ENCODE measurements around the gene KNCN. TPM values are rescaled to one million over a fixed set of nuclear protein-coding genes. Genes with fewer than 3 reads are reported as not detected.

Gene KNCN
- total RNA-seq, 2 donors from 2014 or later, result not detected

DNA sequence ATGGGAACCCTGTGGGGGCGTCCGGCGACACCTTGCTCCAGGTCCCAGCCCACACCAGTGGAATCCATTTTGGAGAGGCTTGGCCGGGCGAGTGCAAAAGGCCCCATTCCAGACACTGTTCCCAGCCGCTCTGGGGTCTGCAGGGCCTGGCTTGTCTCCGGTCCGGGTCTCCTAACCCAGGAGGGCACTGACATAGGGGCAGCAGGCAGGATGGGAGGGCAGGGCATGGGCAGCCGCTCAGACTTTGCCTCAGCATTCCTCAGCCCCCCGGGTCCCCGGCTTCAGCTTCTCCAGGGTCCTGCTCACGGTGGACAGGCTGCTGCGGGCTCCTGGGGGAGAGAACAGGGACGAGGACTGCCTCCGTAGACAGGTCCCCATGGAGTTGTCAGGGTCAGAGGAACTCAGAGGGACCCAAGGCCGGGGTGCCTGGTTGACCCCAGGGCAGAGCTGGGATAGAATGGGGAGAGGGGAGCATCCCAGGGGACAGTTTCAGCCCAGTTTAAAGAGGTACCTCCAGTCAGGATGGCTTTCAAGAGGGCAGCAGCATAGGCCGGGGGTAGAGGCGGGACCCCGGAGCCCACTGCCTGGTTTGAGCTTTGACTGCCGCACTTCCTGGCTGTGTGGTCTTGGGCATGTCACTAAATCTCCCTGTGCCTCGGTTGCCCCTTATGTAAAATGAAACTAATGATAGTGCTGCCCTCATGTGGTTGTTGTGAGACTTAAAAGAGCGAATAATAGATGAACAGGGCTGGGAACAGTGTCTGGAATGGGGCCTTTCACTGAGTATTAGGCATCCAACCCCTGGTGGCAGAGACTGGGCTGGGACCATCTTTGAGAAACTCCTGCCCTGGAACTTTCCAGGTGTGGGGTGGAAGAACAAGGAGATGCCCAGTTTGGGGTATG is 3.7 kb downstream of the KNCN start:
- peaks cover 2% of the 10 kb centered on the region for H3K4me1 ChIP-seq (ENCODE audit: control insufficient read depth, insufficient read depth, low read length)
- no peaks in the 10 kb centered on the region for H3K9me3 ChIP-seq (ENCODE audit: control insufficient read depth, low read length)
- peaks cover 47% of the 10 kb centered on the region for H3K27me3 ChIP-seq (ENCODE audit: control insufficient read depth, insufficient read depth, low read length, poor library complexity, severe bottlenecking)
- H3K4me3 ChIP-seq (ENCODE audit: low read length), result no peak overlapping the region
- no peaks in the 10 kb centered on the region for H3K36me3 Mint-ChIP-seq (ENCODE audit: low read depth)
- no peaks in the 10 kb centered on the region for H3K36me3 ChIP-seq (ENCODE audit: control insufficient read depth, insufficient read depth, low read length)
- H3K27ac Mint-ChIP-seq, result no peak overlapping the region
- no peak overlapping the region for H3K4me3 Mint-ChIP-seq
- TF ChIP-seq, protein P1, sequence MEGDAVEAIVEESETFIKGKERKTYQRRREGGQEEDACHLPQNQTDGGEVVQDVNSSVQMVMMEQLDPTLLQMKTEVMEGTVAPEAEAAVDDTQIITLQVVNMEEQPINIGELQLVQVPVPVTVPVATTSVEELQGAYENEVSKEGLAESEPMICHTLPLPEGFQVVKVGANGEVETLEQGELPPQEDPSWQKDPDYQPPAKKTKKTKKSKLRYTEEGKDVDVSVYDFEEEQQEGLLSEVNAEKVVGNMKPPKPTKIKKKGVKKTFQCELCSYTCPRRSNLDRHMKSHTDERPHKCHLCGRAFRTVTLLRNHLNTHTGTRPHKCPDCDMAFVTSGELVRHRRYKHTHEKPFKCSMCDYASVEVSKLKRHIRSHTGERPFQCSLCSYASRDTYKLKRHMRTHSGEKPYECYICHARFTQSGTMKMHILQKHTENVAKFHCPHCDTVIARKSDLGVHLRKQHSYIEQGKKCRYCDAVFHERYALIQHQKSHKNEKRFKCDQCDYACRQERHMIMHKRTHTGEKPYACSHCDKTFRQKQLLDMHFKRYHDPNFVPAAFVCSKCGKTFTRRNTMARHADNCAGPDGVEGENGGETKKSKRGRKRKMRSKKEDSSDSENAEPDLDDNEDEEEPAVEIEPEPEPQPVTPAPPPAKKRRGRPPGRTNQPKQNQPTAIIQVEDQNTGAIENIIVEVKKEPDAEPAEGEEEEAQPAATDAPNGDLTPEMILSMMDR (conservative IDR thresholded peaks at IDR 0.05), result peak; percentile 74
- H3K27me3 Mint-ChIP-seq (ENCODE audit: insufficient read depth), result peaks cover 76% of the 10 kb centered on the region
- DNase-seq, result peak; percentile 67
- 79 to 82% methylated on average over 11 to 22 of the region's 22 CpGs for WGBS, 2 experiments (ENCODE audit: insufficient coverage in 1 of 2, insufficient read length in 1 of 2)
- H3K9ac ChIP-seq (ENCODE audit: extremely low read depth, low read length, poor library complexity, severe bottlenecking), result no peak overlapping the region
- no peak overlapping the region for H3K27ac ChIP-seq (ENCODE audit: low read depth, low read length)
- H3K4me1 Mint-ChIP-seq, result peaks cover 6% of the 10 kb centered on the region
- H3K9me3 Mint-ChIP-seq, result no peaks in the 10 kb centered on the region

GRCh38 chr1:46546210-46546609 is 5.2 kb downstream of the KNCN start:
- peaks cover 63% of the 10 kb centered on the region for H3K27me3 ChIP-seq (ENCODE audit: control insufficient read depth, insufficient read depth, low read length, poor library complexity, severe bottlenecking)
- no peak overlapping the region for H3K4me3 ChIP-seq (ENCODE audit: low read length)
- H3K4me1 Mint-ChIP-seq, result peaks cover 6% of the 10 kb centered on the region
- no peak for DNase-seq
- H3K27ac ChIP-seq (ENCODE audit: low read depth, low read length), result no peak overlapping the region
- H3K4me1 ChIP-seq (ENCODE audit: control insufficient read depth, insufficient read depth, low read length), result peaks cover 2% of the 10 kb centered on the region
- no peaks in the 10 kb centered on the region for H3K9me3 Mint-ChIP-seq
- no peaks in the 10 kb centered on the region for H3K9me3 ChIP-seq (ENCODE audit: control insufficient read depth, low read length)
- WGBS, 2 experiments (ENCODE audit: insufficient coverage in 1 of 2, insufficient read length in 1 of 2), result 70 to 88% methylated on average over 2 to 5 of the region's 5 CpGs
- no peak overlapping the region for H3K9ac ChIP-seq (ENCODE audit: extremely low read depth, low read length, poor library complexity, severe bottlenecking)
- H3K27ac Mint-ChIP-seq, result no peak overlapping the region
- no peak overlapping the region for H3K4me3 Mint-ChIP-seq
- no peaks in the 10 kb centered on the region for H3K36me3 ChIP-seq (ENCODE audit: control insufficient read depth, insufficient read depth, low read length)
- no peaks in the 10 kb centered on the region for H3K36me3 Mint-ChIP-seq (ENCODE audit: low read depth)
- TF ChIP-seq, protein P1 (conservative IDR thresholded peaks at IDR 0.05), result no peak
- H3K27me3 Mint-ChIP-seq (ENCODE audit: insufficient read depth), result peaks cover 85% of the 10 kb centered on the region

DNA sequence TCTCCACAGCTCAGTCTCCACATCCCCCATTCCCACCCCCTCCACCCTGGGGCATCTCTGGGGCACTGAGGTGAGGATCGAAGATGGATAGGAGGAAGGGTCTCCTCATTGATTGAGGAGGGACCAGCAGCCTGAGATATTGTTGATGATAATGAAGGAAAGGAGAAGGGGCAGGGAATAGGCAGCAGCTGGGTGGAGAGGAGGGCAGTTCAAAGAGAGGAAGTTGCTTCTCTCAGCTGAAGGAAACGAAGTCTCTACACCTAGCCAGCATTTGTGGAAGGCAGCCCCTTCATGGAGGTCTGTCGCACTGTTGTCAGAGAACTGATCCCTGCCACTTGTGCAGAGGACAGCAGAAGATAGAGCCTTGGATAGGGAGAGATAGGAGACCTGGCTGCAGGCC is 5.7 kb downstream of the KNCN start:
- 60 to 84% methylated on average over 1 to 3 of the region's 3 CpGs for WGBS, 2 experiments (ENCODE audit: insufficient coverage in 1 of 2, insufficient read length in 1 of 2)
- H3K36me3 ChIP-seq (ENCODE audit: control insufficient read depth, insufficient read depth, low read length), result no peaks in the 10 kb centered on the region
- Mint-ChIP-seq H3K36me3 (ENCODE audit: low read depth) (no peaks in the 10 kb centered on the region), H3K9me3 (no peaks in the 10 kb centered on the region), H3K4me1 (peaks cover 6% of the 10 kb centered on the region), H3K4me3 (no peak overlapping the region), H3K27me3 (ENCODE audit: insufficient read depth) (peaks cover 85% of the 10 kb centered on the region), H3K27ac (no peak overlapping the region)
- peaks cover 67% of the 10 kb centered on the region for H3K27me3 ChIP-seq (ENCODE audit: control insufficient read depth, insufficient read depth, low read length, poor library complexity, severe bottlenecking)
- H3K27ac ChIP-seq (ENCODE audit: low read depth, low read length), result no peak overlapping the region
- TF ChIP-seq, protein P1 (conservative IDR thresholded peaks at IDR 0.05), result no peak
- H3K9ac ChIP-seq (ENCODE audit: extremely low read depth, low read length, poor library complexity, severe bottlenecking), result no peak overlapping the region
- H3K4me3 ChIP-seq (ENCODE audit: low read length), result no peak overlapping the region
- H3K9me3 ChIP-seq (ENCODE audit: control insufficient read depth, low read length), result no peaks in the 10 kb centered on the region
- H3K4me1 ChIP-seq (ENCODE audit: control insufficient read depth, insufficient read depth, low read length), result peaks cover 2% of the 10 kb centered on the region
- DNase-seq, result no peak
